DMS114 treated with DMSO at 0.1 percent for 48 hours (cell line): ENCODE data around the gene RAB9B.
"Not testable (repeated sequence)": the region's sequence is repeated elsewhere in the genome, so short reads cannot be mapped to it uniquely, and the experiment has no call there.

Experiments
- DNase-seq: peaks from one replicate; lab custom pipeline; 2025; ENCODE audit not compliant: unreplicated experiment; lab: John Stamatoyannopoulos, UW

The RAB9B gene

DNA sequence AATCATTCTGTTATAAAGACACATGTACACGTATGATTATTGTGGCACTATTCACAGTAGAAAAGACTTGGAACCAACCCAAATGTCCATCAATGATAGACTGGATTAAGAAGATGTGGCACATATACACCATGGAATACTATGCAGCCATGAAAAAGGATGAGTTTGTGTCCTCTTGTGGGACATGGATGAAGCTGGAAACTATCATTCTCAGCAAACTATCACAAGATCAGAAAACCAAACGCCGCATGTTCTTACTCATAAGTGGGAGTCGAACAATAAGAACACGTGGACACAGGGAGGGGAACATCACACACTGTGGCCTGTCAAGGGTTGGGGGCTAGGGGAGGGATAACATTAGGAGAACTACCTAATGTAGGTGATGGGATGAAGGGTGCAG, 15.0 kb downstream of the RAB9B start:
- not testable (repeated sequence) for DNase-seq

DNA sequence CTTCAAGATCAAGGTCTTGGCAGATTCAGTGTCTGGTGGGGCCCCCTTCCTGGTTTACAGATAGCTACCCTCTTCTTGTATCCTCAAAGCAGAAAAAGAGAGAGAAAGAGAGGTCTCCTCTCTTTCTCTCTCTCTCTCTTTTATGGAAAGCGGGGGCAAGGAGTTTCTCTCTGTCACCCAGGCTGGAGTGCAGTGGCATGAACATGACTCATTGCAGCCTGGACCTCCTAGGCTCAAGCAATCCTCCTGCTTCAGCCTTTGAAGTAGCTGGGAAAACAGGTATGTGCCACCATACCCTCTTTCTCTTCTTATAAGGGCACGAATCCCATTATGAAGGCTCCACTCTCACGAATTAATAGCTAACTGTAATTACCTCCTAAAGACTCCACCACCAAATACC, 20.2 kb downstream of the RAB9B start:
- no peak for DNase-seq

DNA sequence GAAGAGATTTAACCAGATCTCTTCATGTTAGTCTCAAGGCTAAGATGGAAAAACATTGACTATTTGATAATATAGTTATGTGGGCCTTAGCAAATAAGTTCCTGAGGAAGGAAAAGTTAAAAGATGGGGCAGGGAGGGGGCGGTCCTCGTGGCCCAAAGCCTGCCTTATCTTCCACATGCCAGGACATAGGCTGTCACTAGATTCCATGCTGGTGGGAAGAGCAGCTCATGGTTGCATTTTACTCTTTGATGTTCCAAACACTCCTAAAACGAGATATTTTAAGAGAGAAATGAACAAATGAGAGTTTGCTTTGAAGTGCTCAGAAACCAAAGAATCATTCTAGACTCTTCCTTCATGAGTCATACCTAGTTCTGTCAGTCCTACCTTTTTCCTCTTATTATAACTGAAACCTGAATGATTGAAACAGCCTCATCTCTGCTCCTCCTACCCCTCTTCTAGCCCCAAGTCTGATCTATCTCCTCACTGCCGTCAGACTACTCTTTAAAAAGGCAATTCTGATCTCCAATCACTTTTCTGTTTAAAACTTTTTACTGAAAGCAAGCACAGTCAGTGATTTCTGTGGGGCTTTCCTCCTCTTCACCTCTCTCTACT, 25.1 kb downstream of the RAB9B start:
- no peak for DNase-seq

DNA sequence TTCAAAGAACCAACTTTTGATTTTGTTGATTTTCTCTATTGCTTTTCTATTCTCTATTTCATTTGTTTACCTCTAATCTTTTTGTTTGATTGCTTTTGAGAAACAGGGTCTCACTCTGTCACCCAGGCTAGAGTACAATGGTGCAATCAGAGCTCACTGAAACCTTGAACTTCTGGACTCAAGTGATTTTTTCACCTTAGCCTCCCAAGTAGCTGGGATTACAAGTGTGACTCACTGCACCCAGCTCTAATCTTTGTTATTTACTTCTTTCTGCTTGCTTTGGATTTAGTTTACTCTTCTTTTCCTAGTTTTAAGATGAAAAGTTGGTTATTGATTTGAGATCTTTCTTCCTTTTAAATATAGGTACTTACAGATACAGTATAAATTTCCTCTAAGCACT, 26.2 kb downstream of the RAB9B start:
- DNase-seq = no peak

DNA sequence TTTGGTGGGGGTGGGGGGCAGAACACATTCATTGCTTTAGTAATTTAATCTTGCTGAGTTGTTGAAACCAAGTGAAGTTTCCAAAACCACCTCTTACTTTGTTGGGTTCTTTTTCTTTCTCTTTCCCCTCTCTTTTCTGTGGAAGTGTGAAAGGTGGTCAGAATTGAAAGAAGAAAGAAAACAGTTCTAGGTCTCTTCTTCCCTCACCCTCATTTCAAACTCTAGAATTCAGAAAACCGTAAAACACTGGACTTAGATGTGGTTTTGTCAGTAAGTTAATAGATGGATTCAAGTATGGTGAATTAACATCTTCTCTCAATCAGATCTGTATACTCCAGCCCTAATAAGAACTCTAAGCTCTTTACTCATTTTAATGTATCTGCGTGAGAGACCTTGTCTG, 31.7 kb downstream of the RAB9B start:
- DNase-seq = no peak

DNA sequence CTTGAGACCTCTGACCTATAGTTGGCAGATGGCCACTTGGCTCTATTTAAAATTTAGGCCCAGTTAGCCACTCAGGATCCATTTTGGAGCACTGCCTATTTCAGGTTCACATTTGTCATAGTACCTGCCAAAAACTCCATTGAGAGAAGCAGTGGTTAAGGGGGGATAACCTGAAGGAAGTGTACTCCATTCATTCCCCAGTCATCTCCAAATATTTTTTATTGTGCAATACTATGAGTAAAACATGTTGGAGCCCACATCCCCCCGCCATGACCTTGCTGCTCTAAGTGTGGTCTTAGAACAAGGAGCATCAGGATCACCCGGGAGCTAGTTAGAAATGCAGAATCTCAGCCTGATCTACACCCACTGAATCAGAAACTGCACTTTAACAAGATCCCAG, 34.4 kb downstream of the RAB9B start:
- no peak for DNase-seq

DNA sequence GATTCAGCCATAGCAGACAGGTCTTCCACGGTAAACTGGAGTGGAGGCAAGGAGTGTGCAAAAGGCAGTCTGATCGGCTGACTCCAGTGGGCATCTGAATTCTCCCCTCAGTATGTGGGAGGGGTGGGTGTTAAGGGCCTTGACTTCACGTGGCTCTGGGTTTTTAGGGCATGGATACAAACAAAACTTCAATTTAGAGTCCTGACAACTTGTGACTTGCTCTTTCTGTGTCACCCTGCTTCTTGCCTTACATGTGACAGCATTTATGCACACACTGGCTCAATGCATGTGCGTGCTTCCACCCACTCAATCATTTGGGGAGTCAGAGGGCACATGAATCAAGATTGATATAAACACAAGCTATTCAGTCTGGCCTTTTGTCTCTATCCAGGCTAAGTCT, 37.9 kb downstream of the RAB9B start:
- DNase-seq = no peak

DNA sequence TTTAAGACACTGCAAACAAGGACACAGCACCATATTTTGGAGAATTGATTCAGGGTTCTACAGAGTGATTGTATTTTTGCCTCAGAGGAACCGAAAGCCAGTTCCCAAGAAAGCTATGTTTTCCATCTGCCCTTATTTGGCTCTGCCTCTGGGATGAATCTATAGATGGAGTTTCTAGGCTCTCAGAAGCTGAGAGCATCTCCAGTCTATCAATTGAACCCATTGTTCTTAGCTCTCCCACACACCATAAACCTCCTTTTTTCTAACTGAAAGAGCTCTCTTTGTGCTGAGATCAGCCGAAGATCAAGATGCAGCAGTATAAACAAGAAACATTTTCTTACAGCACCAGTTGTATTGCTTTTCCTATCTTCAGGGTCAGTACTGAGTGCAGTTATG, 38.5 kb downstream of the RAB9B start:
- no peak for DNase-seq

DNA sequence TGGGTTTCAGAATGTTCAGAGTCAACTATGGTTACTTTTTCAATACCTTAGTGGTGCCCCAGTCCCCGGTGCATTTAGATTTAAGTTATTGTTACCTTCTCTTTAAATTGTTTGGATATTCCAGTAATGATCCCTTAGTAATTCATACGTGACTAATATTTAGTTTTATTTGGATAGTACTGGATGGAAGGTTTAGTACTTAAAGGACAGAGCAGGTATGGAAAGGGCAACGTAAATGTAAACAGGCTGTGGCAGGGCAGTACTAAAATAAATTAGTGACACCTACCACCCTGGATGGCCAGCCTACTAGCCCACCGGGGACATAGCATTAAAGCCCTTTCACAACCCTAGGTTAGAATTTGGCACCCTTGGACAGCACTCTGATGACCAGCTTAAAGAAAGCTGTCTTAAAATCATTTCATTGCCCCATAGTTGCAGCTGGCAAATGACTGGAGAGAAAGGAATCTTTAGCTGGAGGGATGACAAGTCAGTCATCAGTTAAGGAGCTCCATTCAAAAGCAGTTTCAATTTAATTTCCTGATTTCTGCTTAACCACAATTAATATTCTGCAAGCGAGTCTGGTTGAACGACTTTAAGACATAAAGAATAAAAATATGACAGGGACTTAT, 39.0 kb downstream of the RAB9B start:
- DNase-seq = no peak

DNA sequence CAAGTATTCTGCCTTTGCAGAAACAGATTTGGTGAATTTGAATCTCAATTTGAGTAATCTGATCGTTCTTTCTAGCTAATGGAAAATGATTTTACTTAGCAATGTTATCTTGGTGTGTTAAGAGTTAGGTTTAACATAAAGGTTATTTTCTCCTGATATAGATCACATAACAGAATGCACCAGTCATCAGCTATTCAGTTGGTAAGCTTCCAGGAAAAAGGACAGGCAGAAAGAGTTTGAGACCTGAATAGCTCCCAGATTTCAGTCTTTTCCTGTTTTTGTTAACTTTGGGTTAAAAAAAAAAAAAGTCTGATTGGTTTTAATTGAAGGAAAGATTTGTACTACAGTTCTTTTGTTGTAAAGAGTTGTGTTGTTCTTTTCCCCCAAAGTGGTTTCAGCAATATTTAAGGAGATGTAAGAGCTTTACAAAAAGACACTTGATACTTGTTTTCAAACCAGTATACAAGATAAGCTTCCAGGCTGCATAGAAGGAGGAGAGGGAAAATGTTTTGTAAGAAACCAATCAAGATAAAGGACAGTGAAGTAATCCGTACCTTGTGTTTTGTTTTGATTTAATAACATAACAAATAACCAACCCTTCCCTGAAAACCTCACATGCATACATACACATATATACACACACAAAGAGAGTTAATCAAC, 40.1 kb downstream of the RAB9B start:
- no peak for DNase-seq

DNA sequence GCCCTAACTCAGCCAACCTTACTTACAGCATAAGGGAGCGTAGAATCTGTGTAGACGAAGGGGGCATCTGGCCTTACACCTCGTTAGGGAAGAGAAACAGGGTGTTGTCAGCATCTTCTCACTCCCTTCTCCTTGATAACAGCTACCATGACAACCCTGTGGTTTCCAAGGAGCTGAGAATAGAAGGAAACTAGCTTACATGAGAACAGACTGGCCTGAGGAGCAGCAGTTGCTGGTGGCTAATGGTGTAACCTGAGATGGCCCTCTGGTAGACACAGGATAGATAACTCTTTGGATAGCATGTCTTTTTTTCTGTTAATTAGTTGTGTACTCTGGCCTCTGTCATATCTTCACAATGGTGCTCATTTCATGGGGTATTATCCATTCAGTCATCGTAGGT, 40.8 kb downstream of the RAB9B start:
- DNase-seq = no peak

DNA sequence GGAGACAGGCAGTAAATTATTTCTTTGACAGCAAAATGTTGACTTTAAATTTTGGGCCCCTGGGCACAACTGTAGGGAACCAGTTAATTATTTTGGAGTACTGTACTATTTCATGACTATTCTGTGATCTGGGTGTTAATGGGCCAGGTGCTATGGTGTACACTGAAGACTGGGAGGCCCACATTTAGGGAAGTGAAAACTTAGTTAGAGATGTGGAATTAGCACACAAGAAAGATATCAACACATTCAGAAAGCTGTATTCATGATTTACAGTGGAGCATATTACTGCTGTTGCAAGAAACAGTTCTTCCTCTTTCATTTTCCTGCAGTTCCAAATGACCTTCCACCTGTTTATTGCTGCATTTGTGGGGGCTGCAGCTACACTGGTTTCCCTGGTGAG, 43.1 kb downstream of the RAB9B start:
- DNase-seq = no peak

DNA sequence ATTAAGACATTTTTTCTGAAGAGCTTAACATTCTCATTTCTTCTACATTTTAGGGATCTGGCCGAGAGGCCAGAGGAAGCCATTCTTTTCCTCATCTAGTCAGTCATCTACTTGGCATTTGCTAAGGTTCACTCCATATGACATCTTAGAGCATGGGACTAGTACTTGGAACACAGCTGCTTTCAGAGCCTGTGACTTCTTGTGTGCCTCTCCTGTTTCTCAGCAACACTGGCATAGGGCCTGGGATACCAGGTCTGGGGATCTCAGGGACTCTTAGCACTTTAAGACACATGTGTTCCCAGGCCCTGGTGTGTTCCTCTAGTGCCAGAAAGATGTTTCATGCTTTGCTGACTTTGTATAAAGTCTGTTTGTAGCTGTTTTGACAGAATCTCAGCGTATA, 48.1 kb downstream of the RAB9B start:
- no peak for DNase-seq

DNA sequence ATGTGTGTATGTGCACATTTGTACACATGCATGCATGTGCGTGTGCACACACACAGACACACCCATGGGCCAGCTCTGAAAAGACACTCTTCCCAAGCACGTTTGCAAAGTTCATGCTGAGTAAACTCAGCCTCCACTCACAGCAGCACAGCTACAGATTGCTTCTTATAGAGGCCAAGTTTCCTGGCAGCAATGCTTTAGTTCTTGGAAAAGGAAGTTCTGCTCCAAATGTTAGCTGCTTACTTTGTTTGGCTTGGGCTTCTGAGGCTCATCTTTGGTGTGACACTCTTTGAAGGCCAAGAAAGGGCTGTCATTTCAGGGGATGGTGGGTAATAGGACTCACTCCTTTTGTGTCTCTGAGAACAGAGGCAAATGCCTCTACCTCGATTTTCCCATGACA, 48.9 kb downstream of the RAB9B start:
- DNase-seq = no peak

DNA sequence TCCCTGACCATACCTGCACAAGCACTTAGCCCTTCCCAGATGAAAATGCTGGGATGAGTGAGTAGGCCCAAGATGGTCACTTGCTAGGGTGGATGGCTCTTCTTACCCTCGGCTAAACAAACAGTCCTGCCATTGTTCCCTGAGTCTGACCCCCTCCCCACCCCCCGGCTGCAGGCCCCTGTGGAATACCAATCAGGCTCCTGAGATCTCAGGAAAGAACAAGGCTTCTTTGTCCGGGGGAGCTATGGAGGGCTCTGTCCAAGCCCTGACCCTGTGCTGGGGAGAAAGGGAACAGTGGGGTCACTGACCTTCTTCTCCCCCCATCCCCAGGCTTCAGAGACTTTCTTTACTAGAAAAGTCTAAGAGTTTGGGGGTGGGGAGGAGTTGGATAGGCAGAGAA, 49.4 kb downstream of the RAB9B start:
- no peak for DNase-seq

DNA sequence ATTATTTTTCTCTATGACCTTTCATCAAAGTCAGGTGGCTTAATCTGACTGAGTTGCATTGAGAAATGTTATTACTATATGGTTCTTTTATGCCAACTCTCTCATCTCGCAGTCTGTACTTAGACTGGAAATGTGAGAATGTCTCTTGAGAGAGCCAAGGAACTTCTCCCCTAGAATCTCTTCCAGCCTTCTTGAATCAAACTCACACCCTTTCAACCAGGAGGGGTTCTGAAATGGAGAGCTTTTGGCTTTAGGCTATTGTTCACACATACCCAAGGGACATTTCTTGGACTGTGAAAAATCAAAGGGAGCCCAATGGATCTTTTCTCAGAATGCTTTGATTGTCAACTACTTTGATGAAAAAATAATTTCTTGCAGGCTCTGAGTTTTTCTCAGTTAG, 50.4 kb downstream of the RAB9B start:
- no peak for DNase-seq

DNA sequence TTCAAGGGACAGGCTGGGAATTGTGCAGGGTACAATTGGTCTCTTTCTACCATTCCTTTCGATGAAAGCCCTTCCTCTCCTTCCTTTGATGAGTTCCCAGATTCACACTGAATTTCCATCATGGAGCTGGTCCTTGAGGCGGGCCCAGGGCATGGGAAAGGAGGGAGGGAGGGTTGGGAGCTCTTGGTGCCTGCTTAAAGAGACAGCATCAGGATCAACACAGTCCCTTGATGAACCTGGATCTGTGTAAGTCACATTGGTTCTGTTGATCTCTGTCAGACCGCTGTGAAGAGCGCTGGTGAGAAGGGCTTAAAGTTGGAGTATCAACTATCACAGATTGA, 51.0 kb downstream of the RAB9B start:
- DNase-seq = no peak

DNA sequence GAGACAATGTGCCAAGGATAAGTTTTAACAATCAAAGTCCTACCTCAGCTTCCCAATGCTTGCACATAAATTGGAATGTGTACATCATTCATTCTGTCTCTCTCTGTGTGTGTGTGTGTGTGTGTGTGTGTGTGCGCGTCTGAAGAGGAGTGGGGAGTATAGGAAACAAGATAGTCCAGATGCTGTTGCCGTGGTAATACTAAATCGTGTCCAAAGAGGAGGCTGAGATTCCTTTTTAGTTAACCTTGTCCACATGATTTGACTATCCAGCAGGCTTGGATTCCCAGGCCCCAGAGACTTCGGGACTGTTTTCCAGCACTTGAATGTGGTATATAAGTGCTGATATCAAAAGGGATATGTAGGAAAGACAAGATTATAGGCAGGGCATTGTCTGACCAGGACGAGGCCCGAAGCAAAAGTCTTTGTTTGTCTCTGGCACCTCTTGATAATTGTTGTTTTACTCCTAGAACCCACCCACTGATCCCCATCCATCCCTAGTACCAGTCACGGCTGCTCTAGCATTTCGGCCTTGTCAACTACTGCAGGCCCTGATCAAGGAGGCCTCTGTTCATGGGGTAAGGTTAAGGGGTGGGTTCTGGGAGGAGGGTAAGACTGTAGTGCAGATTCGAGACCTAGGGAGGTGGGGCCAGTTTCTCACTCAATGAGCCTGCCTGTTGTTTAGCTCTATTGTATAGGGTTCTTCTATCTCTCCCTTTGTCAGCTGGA, 51.6 kb downstream of the RAB9B start:
- no peak for DNase-seq

DNA sequence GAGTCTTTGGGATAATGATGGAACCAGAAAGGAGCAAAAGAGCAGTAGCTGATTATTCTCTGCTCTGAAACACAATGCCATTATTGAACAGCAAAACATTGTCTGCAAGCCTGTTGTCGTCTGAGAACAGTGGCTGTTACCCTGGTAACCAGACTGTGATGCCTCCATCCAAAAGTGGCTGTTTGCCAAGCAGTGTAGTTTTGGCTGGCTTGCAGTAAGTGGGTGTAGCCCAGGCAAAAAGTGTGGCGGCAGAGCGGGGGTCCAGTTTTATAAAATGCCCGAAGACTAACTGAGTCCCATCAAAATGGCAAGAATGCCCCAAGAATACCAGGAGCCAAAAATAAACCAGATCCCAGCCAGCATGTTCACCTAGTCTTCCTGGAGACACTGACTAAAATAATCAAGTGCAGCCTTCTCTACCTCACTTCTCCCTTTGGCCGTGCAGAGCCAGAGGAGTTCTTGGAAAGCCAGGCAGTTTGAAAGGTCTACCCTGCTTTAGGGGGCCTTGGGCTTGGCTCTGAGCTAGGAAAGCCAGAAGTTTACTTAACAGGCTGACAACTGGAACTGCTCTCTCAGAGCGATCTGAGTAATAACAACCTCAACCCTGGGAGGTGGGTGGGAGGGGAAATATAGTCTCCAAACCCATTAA, 52.8 kb downstream of the RAB9B start:
- no peak for DNase-seq

DNA sequence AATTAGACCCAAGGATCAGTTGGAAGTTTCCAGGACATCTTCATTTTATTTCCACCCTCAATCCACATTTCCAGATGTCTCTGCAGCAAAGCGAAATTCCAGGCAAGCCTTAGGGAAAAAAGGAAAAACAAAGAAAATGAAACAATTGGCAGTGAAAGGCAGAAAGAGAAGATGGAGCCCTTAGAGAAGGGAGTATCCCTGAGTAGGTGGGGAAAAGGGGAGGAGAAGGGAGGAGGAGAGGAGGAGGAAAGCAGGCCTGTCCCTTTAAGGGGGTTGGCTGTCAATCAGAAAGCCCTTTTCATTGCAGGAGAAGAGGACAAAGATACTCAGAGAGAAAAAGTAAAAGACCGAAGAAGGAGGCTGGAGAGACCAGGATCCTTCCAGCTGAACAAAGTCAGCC, 55.5 kb downstream of the RAB9B start, which contains the start of gene PLP1:
Gene PLP1 (plus strand): TSS at position 295 of the 400 bp plus-strand sequence. CDS start 156 bp downstream, outside the sequence.
- DNase-seq = no peak

DNA sequence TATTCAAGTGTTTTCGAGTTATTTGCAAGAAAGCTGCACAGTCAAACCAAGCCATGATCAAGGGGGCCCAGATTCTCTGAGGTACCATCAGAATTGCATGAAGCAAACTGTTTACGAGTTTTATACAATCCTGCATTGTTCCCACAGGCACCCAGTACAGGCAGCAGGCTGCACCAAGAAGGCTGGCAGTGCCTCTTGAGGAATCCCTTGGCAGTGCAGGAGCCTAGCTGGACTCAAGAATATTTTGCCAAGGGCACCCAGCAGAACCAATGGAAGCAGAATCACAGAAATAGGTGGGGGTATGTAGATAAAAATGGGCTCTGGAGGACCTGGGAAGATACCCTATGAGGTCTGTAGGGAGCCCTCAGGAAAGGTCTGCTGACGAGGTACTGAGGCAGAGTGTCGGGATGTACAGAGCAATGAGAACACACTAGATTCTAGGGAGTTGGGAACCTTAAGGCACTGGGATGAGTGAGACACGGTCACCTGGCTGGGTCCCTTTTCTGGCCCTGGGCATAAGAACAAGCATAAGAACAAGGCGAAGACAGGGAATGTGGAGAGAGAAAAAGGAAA, 57.9 kb downstream of the RAB9B start:
- DNase-seq = peak; percentile 4
